ENCODE measurements around the gene TGIF2. TPM values are rescaled to one million over a fixed set of nuclear protein-coding genes. Genes with fewer than 3 reads are reported as not detected.

Gene TGIF2
- polyA plus RNA-seq, 1 of the 3 experiments (the other 2 are of a cell fraction) = 10.8 TPM

- no peak overlapping the region for H3K9ac ChIP-seq
- whole genome bisulfite sequencing (ENCODE audit: low lambda C conversion rate) = 97% methylated on average over 4 of the region's 14 CpGs
- CTCF ChIA-PET = interaction anchor here (0.7 kb wide), 1 partner anchor 265 kb away, joined by 4 read pairs; no protein-coding TSS in a partner anchor
These were observed 29.9 kb upstream of the TGIF2 start for GRCh38 chr20:36543184-36544133.

GRCh38 chr20:36544134-36545018, 29.0 kb upstream of the TGIF2 start:
- H3K79me2 ChIP-seq (ENCODE audit: insufficient read depth) = no peaks in the 10 kb centered on the region
- H3K4me3 ChIP-seq (ENCODE audit: low read depth in 2 of 2, low read length in 1 of 2) = no peak overlapping the region
- H3K36me3 ChIP-seq (replicated peaks in 1 of 2; ENCODE audit: control insufficient read depth in 1 of 2, insufficient read depth in 2 of 2, low read length in 1 of 2) = no peaks in the 10 kb centered on the region
- ChIA-PET CTCF (interaction anchor here (0.6 kb wide), 1 partner anchor 26 kb away, joined by 3 read pairs; no protein-coding TSS in a partner anchor), POLR2A (no interaction called here)
- H3F3A ChIP-seq (replicated peaks; ENCODE audit: insufficient read depth) = no peaks in the 10 kb centered on the region
- H3K9me2 ChIP-seq = no peaks in the 10 kb centered on the region
- no peak overlapping the region; a peak in 1 of 4 replicates for H3K27ac ChIP-seq (ENCODE audit: low read depth in 2 of 2, low read length in 1 of 2)
- no peak overlapping the region for H2AFZ ChIP-seq (ENCODE audit: low read depth)
- no peak overlapping the region for H3K9ac ChIP-seq
- DNase-seq = no peak
- WGBS (ENCODE audit: low lambda C conversion rate) = 72% methylated on average over 12 of the region's 15 CpGs
- H3K27me3 ChIP-seq (ENCODE audit: insufficient read depth) = no peaks in the 10 kb centered on the region
- no peak overlapping the region for H3K4me2 ChIP-seq
- no peaks in the 10 kb centered on the region; the same call in 1 of the 2 replicates for H4K20me1 ChIP-seq (ENCODE audit: insufficient read depth)
- TF ChIP-seq NFIC (IDR thresholded peaks at IDR 0.05; ENCODE audit: borderline replicate concordance) = peak; percentile 74
- TF ChIP-seq, protein P1, sequence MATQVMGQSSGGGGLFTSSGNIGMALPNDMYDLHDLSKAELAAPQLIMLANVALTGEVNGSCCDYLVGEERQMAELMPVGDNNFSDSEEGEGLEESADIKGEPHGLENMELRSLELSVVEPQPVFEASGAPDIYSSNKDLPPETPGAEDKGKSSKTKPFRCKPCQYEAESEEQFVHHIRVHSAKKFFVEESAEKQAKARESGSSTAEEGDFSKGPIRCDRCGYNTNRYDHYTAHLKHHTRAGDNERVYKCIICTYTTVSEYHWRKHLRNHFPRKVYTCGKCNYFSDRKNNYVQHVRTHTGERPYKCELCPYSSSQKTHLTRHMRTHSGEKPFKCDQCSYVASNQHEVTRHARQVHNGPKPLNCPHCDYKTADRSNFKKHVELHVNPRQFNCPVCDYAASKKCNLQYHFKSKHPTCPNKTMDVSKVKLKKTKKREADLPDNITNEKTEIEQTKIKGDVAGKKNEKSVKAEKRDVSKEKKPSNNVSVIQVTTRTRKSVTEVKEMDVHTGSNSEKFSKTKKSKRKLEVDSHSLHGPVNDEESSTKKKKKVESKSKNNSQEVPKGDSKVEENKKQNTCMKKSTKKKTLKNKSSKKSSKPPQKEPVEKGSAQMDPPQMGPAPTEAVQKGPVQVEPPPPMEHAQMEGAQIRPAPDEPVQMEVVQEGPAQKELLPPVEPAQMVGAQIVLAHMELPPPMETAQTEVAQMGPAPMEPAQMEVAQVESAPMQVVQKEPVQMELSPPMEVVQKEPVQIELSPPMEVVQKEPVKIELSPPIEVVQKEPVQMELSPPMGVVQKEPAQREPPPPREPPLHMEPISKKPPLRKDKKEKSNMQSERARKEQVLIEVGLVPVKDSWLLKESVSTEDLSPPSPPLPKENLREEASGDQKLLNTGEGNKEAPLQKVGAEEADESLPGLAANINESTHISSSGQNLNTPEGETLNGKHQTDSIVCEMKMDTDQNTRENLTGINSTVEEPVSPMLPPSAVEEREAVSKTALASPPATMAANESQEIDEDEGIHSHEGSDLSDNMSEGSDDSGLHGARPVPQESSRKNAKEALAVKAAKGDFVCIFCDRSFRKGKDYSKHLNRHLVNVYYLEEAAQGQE (IDR thresholded peaks at IDR 0.05; ENCODE audit: low read depth, low read length) = no peak
- TF ChIP-seq TCF12 (IDR thresholded peaks at IDR 0.05) = 0 out of 2 replicates have a peak, but pooled peaks have one; percentile 13
- H3K4me1 ChIP-seq (ENCODE audit: control insufficient read depth in 1 of 2, insufficient read depth in 2 of 2, low read depth in 1 of 2, low read length in 1 of 2) = peaks cover 0 to 8% of the 10 kb centered on the region in 2 experiments; a peak in 2 of 4 replicates
- no peaks in the 10 kb centered on the region for H3K9me3 ChIP-seq

More at GRCh38 chr20:36543184-36544133, 29.9 kb upstream of the TGIF2 start:
- H2AFZ ChIP-seq (ENCODE audit: low read depth) = no peak overlapping the region
- DNase-seq = no peak
- peaks cover 0 to 8% of the 10 kb centered on the region in 2 experiments; a peak in 2 of 4 replicates for H3K4me1 ChIP-seq (ENCODE audit: control insufficient read depth in 1 of 2, insufficient read depth in 2 of 2, low read depth in 1 of 2, low read length in 1 of 2)
- H3K36me3 ChIP-seq (replicated peaks in 1 of 2; ENCODE audit: control insufficient read depth in 1 of 2, insufficient read depth in 2 of 2, low read length in 1 of 2) = no peaks in the 10 kb centered on the region
- H3K27ac ChIP-seq (ENCODE audit: low read depth in 2 of 2, low read length in 1 of 2) = no peak overlapping the region; a peak in 1 of 4 replicates
- H3K4me2 ChIP-seq = no peak overlapping the region
- H4K20me1 ChIP-seq (ENCODE audit: insufficient read depth) = no peaks in the 10 kb centered on the region
- H3K27me3 ChIP-seq (ENCODE audit: insufficient read depth) = no peaks in the 10 kb centered on the region
- TF ChIP-seq GABPA (IDR thresholded peaks at IDR 0.05; ENCODE audit: low read depth) = no peak
- TF ChIP-seq POLR2AphosphoS5 (IDR thresholded peaks at IDR 0.05; ENCODE audit: low read depth, low read length) = no peak
- no peak for TF ChIP-seq RAD21 (IDR thresholded peaks at IDR 0.05; ENCODE audit: low read length)
- TF ChIP-seq TCF12 (IDR thresholded peaks at IDR 0.05) = no peak
- TF ChIP-seq RXRA (IDR thresholded peaks at IDR 0.05; ENCODE audit: borderline replicate concordance, low read depth) = no peak
- H3K9me2 ChIP-seq = no peaks in the 10 kb centered on the region
- no peaks in the 10 kb centered on the region for H3K79me2 ChIP-seq (ENCODE audit: insufficient read depth)
- no peak overlapping the region for H3K4me3 ChIP-seq (ENCODE audit: low read depth in 2 of 2, low read length in 1 of 2)
- H3K9me3 ChIP-seq = no peaks in the 10 kb centered on the region
- H3F3A ChIP-seq (replicated peaks; ENCODE audit: insufficient read depth) = peaks cover 6% of the 10 kb centered on the region
- POLR2A ChIA-PET = no interaction called here

All from SK-N-SH (cell line).